MG63 (cell line): ENCODE measurements around the gene DAAM2. TPM values are rescaled to one million over a fixed set of nuclear protein-coding genes. Genes with fewer than 3 reads are reported as not detected.

Source experiments
- DNase-seq: peaks from one replicate; pipeline ENCODE4 v3.0.0-alpha.2; 2020
- H3K27me3 ChIP-seq: fragments of 250-450 bp; sonication (Bioruptor Pico); 2 replicates; pipeline ENCODE4 v1.5.1; 2020; ENCODE audit warnings: mild to moderate bottlenecking, moderate library complexity
- H3K36me3 ChIP-seq: fragments of 250-450 bp; sonication (Bioruptor Pico); 2 replicates; pipeline ENCODE4 v1.5.1; 2020; ENCODE audit warnings: mild to moderate bottlenecking, moderate library complexity
- H3K4me3 ChIP-seq: fragments of 250-450 bp; sonication (Bioruptor Pico); 2 replicates; pipeline ENCODE4 v1.5.1; 2020; ENCODE audit warnings: mild to moderate bottlenecking, moderate library complexity
- H3K9me3 ChIP-seq: fragments of 250-450 bp; sonication (Bioruptor Pico); 2 replicates; pipeline ENCODE4 v1.5.1; 2020; ENCODE audit warnings: mild to moderate bottlenecking, moderate library complexity
- total RNA-seq: library from RNA; depleted of rRNA; stranded (reverse); fragments of >200 nt; shearing (Covaris generic); gene quantifications from 2 replicates; pipeline ENCODE4 v1.2.3, GENCODE V29; 2014; ENCODE audit warnings: low replicate concordance

The DAAM2 gene
- total RNA-seq, 1 experiment from 2014 or later = not detected

DNA sequence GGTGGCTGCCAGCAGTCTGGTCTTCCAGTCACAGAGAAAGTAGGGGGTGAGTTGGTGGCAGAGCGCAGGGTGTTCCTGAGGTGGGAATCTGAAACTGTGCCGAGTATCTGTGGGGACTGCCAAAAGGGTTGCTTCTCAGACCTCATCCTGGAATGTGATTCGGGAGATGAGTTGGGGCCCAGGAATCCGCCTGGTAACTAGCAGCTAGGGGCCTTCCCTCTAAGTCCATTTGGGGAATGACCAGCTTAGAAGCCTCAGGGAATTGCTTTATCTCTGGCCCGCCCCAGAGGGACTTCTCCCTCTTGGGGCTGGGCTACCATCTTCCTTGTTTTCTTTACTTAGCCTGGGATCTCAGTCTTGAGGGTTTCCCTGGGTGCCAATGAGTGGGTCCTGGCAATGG, 92.5 kb downstream of the DAAM2 start:
- Histone ChIP-seq H3K27me3 (no peaks in the 10 kb centered on the region), H3K9me3 (no peaks in the 10 kb centered on the region), H3K4me3 (no peak overlapping the region), H3K36me3 (no peaks in the 10 kb centered on the region)
- no peak for DNase-seq

DNA sequence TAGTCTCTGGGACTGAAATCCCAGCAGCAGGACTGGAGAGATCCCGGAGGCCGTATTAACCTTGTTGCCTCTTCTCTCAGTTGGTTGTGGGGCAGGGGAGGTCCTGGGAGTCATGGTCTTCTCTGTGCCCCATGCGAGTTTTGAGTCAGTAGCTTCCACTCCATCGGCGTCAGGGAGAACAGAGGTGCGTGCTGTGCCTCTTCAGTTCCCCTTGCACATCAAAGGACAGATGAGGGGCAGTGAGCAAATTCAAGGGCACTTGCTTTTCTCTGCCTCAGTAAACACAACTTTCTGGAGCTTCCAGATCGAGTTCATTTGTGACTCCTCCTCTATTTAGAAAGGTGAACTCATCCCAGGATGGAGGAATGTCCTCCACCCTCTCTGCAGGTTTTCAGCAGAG, 93.5 kb downstream of the DAAM2 start:
- Histone ChIP-seq H3K9me3 (no peaks in the 10 kb centered on the region), H3K27me3 (no peaks in the 10 kb centered on the region), H3K36me3 (no peaks in the 10 kb centered on the region), H3K4me3 (no peak overlapping the region)
- no peak for DNase-seq

DNA sequence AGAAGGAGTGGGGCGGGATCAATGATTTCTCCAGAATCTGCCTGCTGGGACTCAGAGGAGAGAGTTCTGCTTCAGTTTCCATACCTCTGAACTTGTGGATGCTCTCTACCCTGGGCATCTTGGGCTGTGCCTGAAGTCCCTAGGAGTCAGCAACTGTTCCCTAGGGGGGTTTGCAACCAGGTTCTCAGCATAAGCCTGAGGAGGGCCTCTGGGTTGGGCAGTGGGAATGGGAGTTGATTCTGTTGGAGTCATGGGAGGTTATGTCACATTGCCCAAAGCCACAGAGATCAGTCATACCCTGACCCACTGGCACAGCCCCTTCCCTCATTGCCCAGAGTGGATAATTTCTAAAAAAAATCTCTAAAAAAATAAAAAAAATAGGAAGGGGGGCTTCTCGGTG, 94.7 kb downstream of the DAAM2 start:
- no peaks in the 10 kb centered on the region for H3K36me3 ChIP-seq
- H3K27me3 ChIP-seq = no peaks in the 10 kb centered on the region
- DNase-seq = no peak

DNA sequence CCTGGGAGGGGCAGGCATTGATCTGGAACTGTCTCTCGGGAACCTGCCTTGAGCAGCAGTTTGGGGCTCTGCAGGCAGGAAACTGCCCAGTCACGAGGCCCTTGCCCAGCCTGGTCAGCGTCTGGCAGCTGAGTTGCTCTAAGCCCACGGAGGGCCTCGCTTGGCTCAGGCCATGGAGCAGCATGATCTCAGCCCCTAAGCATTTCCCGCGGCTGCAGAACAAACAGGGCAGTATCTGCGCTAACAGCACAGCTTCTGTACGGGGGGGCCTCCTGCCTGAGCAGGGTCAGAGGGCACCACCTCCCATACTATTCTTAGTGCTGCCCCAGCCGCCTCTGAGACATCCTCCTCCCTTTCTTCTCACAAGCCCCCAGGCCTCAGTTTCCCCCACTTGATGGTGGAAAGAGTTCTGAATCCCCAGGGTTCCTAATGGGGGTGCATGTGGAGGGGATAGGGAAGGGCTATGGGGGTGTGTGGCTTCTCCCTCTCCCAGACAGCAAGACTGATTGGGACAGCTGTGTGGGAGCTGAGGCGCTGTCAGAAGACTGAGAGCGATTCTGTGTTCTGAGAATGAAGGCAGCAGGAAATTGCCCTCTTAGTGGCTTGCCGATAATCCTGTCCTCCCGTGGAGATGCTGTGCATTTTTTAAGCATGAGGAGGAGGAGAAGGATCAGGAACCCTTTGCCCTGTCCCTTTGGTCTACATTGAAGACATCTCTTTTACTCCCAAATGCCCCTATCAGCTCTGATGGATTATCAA, 95.7 kb downstream of the DAAM2 start:
- DNase-seq = peak; percentile 56
- H3K4me3 ChIP-seq = no peak overlapping the region
- H3K9me3 ChIP-seq = no peaks in the 10 kb centered on the region
- H3K36me3 ChIP-seq = no peaks in the 10 kb centered on the region
- H3K27me3 ChIP-seq = no peaks in the 10 kb centered on the region

More for the DNA sequence above, 94.7 kb downstream of the DAAM2 start:
- Histone ChIP-seq H3K4me3 (no peak overlapping the region), H3K9me3 (no peaks in the 10 kb centered on the region)

DNA sequence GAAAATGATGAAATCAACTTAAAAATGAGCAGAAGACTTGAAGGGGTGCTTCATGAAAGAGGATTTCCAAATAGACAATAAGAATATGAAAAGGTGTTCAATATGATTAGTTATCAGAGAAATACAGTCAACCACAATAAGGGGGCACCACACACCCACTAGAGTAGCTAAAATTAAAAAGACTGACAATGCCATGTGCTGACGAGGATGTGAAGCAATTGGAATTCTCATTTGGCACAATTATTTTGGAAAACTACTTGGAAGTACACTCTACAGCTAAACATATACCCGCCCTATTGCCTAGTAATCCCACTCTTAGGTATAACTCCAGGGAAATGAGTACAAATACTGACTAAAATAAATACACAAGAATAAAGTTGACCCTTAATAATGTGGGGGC, 97.1 kb downstream of the DAAM2 start:
- Histone ChIP-seq H3K9me3 (no peaks in the 10 kb centered on the region), H3K27me3 (no peaks in the 10 kb centered on the region), H3K36me3 (no peaks in the 10 kb centered on the region), H3K4me3 (no peak overlapping the region)
- no peak for DNase-seq

DNA sequence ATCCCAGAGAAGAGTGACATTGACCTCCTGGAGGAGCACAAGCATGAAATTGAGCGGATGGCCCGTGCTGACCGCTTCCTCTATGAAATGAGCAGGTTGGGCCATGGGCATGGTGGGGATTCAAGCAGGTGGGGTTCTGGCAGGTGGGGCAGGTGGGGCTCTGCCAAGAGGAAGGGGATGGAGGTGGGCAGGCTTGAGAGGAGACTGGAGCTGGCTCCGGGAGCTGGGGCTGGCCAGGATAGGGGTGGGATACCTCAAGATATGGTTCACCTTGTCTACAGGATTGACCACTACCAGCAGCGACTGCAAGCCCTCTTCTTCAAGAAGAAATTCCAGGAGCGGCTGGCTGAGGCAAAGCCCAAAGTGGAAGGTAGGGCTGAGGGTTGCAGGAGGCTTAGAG, 99.2 kb downstream of the DAAM2 start:
- H3K4me3 ChIP-seq = no peak overlapping the region
- no peak for DNase-seq
- H3K36me3 ChIP-seq = no peaks in the 10 kb centered on the region
- H3K27me3 ChIP-seq = no peaks in the 10 kb centered on the region
- no peaks in the 10 kb centered on the region for H3K9me3 ChIP-seq

DNA sequence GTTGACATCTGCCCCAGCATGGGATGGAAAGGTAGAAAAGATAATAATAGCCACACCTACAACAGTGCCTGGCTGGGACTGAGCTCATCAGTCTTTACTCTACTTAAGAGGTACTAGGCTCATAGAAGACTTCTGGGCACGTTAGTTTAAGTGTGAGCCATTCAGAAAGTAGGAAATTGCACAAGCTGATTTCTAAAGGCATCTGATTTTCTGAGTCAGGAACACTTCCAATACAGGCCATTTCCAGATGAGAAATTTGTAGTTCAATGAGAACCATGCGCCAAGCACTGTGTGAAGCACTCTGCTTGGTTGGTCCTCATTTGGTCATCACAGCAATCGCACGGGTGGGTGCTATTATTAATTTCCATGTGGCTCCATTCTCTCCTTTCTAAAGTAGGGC, 99.8 kb downstream of the DAAM2 start:
- Histone ChIP-seq H3K9me3 (no peaks in the 10 kb centered on the region), H3K36me3 (no peaks in the 10 kb centered on the region), H3K4me3 (no peak overlapping the region), H3K27me3 (no peaks in the 10 kb centered on the region)
- no peak for DNase-seq

DNA sequence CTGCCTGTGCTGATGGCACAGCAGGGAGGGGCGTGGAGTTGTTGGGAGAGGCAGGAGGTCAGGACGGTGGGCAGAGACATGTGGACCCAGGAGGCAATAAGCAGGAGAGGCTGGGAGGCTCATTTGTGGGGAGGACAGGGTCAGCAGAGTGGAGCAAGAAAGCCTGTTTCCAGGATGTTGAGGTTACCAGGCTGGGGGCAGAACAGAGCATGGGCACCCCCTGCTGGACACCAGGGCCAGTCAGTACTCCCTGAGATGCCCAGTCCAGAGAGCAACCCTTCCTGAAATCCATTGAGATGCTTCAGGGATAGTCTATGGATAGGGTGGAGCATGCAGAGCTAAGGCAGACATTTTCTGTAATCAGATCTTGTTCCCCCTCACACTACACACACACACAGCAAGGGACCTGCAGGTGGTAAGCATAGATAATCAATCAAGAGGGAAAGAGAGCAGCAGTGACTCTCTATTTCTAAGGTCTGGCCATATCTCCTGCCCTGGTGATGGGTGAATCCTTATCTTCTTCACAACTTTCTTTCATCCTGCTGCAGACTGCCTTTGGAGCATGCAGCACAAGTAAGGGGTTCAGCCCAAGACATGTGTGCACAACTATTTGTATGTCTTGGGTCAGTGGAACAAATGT, 100.4 kb downstream of the DAAM2 start:
- Histone ChIP-seq H3K9me3 (no peaks in the 10 kb centered on the region), H3K36me3 (no peaks in the 10 kb centered on the region), H3K4me3 (no peak overlapping the region), H3K27me3 (no peaks in the 10 kb centered on the region)
- DNase-seq = peak; percentile 17

DNA sequence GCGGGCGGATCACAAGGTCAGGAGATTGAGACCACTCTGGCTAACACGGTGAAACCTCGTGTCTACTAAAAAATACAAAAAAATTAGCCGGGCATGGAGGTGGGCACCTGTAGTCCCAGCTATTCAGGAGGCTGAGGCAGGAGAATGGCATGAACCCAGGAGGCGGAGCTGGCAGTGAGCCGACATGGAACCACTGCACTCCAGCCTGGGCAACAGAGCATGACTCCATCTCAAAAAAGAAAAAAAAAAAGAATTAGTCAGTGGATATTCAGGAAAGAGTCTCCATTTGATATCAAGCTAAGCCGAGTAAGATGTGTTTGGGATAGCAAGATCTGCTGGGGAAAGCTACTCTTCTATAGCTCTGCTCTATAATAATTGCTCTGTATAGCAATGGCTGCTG, 101.1 kb downstream of the DAAM2 start:
- Histone ChIP-seq H3K27me3 (no peaks in the 10 kb centered on the region), H3K36me3 (no peaks in the 10 kb centered on the region), H3K4me3 (no peak overlapping the region), H3K9me3 (no peaks in the 10 kb centered on the region)
- no peak for DNase-seq

DNA sequence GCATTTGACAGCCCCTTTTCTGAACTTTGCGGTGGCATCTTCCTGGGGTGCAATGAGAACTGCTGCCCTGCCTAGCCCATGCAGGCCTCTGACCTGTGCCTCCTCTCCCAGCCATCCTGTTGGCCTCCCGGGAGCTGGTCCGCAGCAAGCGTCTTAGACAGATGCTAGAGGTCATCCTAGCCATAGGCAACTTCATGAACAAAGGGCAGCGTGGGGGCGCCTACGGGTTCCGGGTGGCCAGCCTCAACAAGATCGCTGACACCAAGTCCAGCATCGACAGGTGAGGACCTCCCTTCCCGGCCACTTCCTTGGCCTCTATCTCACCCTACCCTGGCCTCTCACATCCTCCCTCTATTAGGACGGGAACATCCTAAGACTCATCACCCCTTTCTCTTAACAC, 104.5 kb downstream of the DAAM2 start:
- Histone ChIP-seq H3K4me3 (no peak overlapping the region), H3K27me3 (no peaks in the 10 kb centered on the region), H3K9me3 (no peaks in the 10 kb centered on the region), H3K36me3 (no peaks in the 10 kb centered on the region)
- no peak for DNase-seq

DNA sequence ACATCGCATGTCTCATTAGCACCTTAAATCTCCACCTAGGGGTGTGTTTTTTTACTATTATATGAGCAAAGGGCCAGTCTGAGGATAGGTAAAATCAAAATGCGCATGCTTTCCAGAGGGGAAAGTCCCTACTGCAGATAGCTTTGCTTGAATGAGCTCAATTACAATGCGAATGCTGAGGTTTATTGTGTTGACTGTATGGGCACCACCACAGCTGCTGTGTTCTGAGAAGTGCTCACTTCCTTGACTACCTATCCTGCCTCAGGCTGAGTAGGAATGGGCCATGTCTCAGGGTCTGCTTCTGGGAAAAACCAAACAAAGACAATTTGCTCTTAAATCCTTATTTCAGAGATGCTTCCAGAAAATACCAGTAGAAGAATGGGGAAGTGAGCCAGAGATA, 105.5 kb downstream of the DAAM2 start:
- no peaks in the 10 kb centered on the region for H3K9me3 ChIP-seq
- no peaks in the 10 kb centered on the region for H3K27me3 ChIP-seq
- H3K4me3 ChIP-seq = no peak overlapping the region
- DNase-seq = no peak
- H3K36me3 ChIP-seq = no peaks in the 10 kb centered on the region

DNA sequence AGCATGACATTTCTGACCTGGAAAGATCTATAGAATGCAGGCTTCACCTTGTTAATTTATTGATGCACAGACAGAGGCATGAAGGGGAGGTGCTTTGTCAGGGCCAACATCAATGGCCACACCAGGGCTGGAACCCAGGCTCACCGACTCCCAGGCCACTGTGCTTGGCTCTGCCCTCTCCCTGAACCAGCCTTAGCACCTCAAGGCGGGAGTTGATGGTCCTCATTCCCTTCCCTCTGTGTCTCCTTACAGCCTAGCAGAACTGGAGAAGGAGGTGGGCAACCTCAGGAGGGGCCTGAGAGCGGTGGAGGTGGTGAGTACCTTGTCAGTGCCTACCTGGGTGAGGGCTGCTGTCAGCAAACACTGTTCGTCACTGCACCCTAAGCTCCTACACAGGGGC, 106.4 kb downstream of the DAAM2 start:
- DNase-seq = no peak
- Histone ChIP-seq H3K36me3 (no peaks in the 10 kb centered on the region), H3K27me3 (no peaks in the 10 kb centered on the region), H3K9me3 (no peaks in the 10 kb centered on the region), H3K4me3 (no peak overlapping the region)

DNA sequence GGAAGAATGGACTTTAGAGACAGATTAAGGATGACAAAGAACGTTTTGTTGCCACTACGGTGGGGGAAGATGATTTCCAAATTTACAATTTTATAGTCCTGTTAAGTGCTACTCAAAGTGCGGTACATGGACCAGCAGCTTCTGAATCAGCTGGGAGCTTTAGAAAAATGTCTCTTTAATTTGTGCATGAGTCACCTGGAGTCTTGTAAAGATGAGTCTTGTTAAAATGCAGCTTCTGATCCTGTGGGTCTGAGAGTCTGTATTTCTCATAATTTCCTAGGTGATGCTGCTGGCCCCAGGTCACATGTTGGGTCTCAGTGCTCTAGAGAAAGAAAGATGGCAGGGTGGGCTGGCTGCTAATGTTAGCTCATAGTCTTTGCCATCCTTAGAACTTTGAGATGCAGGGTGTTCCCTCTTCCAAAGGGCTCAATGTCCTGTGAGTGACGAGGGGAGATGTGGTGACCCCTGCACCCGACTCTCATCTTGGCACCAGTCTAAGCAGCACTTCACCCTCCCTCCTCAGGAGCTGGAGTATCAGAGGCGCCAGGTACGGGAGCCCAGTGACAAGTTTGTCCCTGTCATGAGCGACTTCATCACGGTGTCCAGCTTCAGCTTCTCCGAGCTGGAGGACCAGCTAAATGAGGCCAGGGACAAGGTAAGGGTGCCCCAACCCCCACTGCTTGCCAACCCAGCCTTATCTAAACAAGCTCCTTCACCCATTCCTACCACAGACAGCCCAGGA, 107.5 kb downstream of the DAAM2 start:
- no peak for DNase-seq
- Histone ChIP-seq H3K9me3 (no peaks in the 10 kb centered on the region), H3K4me3 (no peak overlapping the region), H3K27me3 (no peaks in the 10 kb centered on the region), H3K36me3 (no peaks in the 10 kb centered on the region)

DNA sequence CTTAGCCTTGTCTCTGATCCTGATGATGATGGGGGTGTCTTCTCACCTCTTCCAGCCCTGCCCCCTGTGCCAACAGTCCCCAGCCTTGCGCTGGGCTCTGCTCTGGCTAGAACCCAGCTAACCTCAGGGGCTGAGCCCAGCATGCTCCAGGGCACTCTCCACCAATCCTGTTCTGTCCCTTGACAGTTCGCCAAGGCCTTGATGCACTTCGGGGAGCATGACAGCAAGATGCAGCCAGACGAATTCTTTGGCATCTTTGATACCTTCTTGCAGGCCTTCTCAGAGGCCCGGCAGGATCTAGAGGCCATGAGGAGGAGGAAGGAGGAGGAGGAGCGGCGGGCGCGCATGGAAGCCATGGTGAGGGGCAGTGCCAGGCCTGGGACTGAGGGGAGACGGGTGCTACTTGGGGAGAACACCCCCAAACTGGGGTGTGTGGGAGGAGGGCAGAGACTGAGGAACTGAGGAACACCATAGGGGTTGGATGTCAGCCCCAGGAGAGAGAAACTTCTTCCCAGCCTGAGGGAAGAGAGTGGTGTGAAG, 109.0 kb downstream of the DAAM2 start:
- no peak for DNase-seq
- Histone ChIP-seq H3K9me3 (no peaks in the 10 kb centered on the region), H3K4me3 (no peak overlapping the region), H3K27me3 (no peaks in the 10 kb centered on the region), H3K36me3 (no peaks in the 10 kb centered on the region)

DNA sequence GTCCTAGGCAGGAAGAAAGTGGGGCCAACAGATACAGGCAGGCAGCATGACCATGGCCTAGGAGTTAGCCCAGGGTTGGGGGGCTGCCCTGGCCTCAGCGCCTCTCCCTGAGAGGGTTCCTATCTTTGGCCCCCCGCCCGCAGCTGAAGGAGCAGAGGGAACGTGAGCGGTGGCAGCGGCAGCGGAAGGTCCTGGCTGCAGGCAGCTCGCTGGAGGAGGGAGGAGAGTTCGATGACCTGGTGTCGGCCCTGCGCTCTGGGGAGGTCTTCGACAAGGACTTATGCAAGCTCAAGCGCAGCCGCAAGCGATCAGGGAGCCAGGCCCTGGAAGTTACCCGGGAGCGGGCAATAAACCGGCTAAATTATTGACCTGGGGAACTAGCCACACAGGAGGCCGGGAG, 109.5 kb downstream of the DAAM2 start:
- no peak for DNase-seq
- Histone ChIP-seq H3K4me3 (no peak overlapping the region), H3K27me3 (no peaks in the 10 kb centered on the region), H3K36me3 (no peaks in the 10 kb centered on the region), H3K9me3 (no peaks in the 10 kb centered on the region)

DNA sequence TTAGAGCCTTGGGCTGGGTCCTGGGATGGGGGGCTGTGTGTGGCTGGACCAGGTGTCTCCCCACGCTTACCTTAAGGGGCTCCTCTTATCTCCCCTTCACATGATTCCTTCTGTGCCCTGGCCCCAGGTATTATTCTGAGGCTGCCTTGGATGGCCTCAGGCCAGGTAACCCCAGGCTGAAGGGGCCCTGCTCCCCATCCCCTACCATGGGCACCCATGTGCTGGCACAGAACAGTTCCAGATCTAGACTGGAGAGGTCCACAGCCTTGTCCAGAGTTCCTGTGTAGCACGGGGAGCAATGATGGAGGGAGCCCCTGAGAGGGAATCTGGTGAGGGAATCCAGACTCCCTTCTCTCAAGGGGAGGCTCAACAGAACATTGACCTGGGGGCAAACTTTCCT, 110.0 kb downstream of the DAAM2 start:
- Histone ChIP-seq H3K27me3 (no peaks in the 10 kb centered on the region), H3K4me3 (no peak overlapping the region), H3K36me3 (no peaks in the 10 kb centered on the region), H3K9me3 (no peaks in the 10 kb centered on the region)
- no peak for DNase-seq

DNA sequence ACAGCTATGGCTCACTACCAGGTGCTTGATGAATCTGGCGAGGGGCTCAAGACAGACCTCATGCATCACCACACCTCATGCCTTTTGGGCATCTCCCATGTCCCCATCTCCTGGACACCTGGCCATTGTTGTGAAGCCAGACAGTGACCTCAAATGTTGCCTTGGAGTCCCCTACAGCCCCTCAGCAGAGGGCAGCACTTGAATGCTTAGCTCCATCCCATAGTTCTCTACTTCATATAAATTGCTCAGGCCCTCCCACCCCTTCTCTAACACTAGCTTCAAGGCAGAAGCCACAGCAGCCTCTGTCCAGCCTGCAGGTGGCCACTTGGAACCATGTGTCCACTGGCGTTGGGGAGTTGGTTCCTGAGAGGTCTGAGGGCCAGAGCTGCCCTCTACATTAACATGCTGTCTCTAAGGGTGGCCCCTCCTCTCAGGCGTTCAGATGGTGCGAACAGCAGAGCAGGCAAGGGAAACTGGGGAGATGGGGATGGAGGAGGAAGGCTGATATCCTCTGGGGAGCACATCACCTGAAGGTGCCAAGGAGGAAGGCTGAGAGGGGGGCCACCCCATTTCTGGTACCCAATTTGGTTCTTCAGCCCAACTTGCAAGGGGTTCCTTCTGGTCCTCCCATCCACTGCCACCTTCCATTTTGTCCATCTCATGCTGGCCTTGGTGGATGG, 110.8 kb downstream of the DAAM2 start:
- no peaks in the 10 kb centered on the region for H3K27me3 ChIP-seq
- H3K9me3 ChIP-seq = no peaks in the 10 kb centered on the region
- DNase-seq = no peak
- H3K36me3 ChIP-seq = no peaks in the 10 kb centered on the region
- H3K4me3 ChIP-seq = no peak overlapping the region
